ENCODE measurements around the gene PITX3. TPM values are rescaled to one million over a fixed set of nuclear protein-coding genes. Genes with fewer than 3 reads are reported as not detected.
"Not testable (repeated sequence)": the region's sequence is repeated elsewhere in the genome, so short reads cannot be mapped to it uniquely, and the experiment has no call there.

PITX3 gene
- total RNA-seq, 2 experiments from 2014 or later: not detected

- no peak for DNase-seq
- Mint-ChIP-seq H3K4me3 (no peak overlapping the region), H3K27me3 (peaks cover 24% of the 10 kb centered on the region), H3K36me3 (ENCODE audit: low read depth) (no peaks in the 10 kb centered on the region), H3K4me1 (peaks cover 3% of the 10 kb centered on the region), H3K9me3 (no peaks in the 10 kb centered on the region), H3K27ac (no peak overlapping the region)
- ChIA-PET CTCF (interaction anchor here (1.2 to 3.5 kb wide), 6 partner anchors 9 to 132 kb away, joined by 3 to 17 read pairs (median 5); no protein-coding TSS in a partner anchor), POLR2A (no interaction called here)
Measured at GRCh38 chr10:102220612-102221011, 20.7 kb downstream of the PITX3 start.

GRCh38 chr10:102219370-102219769, 21.9 kb downstream of the PITX3 start:
- Mint-ChIP-seq H3K4me1 (no peaks in the 10 kb centered on the region), H3K9me3 (peaks cover under 1% of the 10 kb centered on the region), H3K36me3 (ENCODE audit: low read depth) (no peaks in the 10 kb centered on the region), H3K27ac (no peak overlapping the region), H3K4me3 (no peak overlapping the region), H3K27me3 (peaks cover 25% of the 10 kb centered on the region)
- ChIA-PET CTCF (interaction anchor here (0.6 to 3.5 kb wide), 5 partner anchors 11 to 358 kb away, joined by 3 to 17 read pairs (median 6); no protein-coding TSS in a partner anchor), POLR2A (interaction anchor here (0.6 to 0.9 kb wide), 2 partner anchors 50 to 135 kb away, joined by 3 read pairs; no protein-coding TSS in a partner anchor)
- no peak for DNase-seq

- H3K27ac Mint-ChIP-seq, POLR2A ChIA-PET: not testable (repeated sequence)
- CTCF ChIA-PET: interaction anchor here (0.6 kb wide), 1 partner anchor 48 kb away, joined by 3 read pairs; no protein-coding TSS in a partner anchor
Measured at GRCh38 chr10:102213599-102213998, 27.7 kb downstream of the PITX3 start.

GRCh38 chr10:102211615-102212299, 29.6 kb downstream of the PITX3 start:
- CTCF ChIA-PET: interaction anchor here (0.6 to 1.2 kb wide), 2 partner anchors 19 to 1110 kb away, joined by 4 to 6 read pairs; no protein-coding TSS in a partner anchor
- POLR2A ChIA-PET: no interaction called here

More at GRCh38 chr10:102213599-102213998, 27.7 kb downstream of the PITX3 start:
- H3K27me3 Mint-ChIP-seq: peaks cover 12% of the 10 kb centered on the region
- H3K9me3 Mint-ChIP-seq; DNase-seq; H3K4me3 Mint-ChIP-seq; H3K4me1 Mint-ChIP-seq; H3K36me3 Mint-ChIP-seq (ENCODE audit: low read depth): not testable (repeated sequence)

GRCh38 chr10:102208311-102209035, 32.8 kb downstream of the PITX3 start:
- no peak for DNase-seq
- no peaks in the 10 kb centered on the region for H3K36me3 Mint-ChIP-seq (ENCODE audit: low read depth)
- ChIA-PET POLR2A (no interaction called here), CTCF (interaction anchor here (1.0 to 1.4 kb wide), 2 partner anchors 16 to 39 kb away, joined by 3 to 4 read pairs; no protein-coding TSS in a partner anchor)
- no peak overlapping the region for H3K4me3 Mint-ChIP-seq
- H3K4me1 Mint-ChIP-seq: no peaks in the 10 kb centered on the region
- H3K9me3 Mint-ChIP-seq: peaks cover 12% of the 10 kb centered on the region
- H3K27me3 Mint-ChIP-seq: peaks cover 4% of the 10 kb centered on the region
- H3K27ac Mint-ChIP-seq: no peak overlapping the region

More at GRCh38 chr10:102211615-102212299, 29.6 kb downstream of the PITX3 start:
- no peaks in the 10 kb centered on the region for H3K36me3 Mint-ChIP-seq (ENCODE audit: low read depth)
- H3K9me3 Mint-ChIP-seq: peaks cover 4% of the 10 kb centered on the region
- peaks cover 12% of the 10 kb centered on the region for H3K27me3 Mint-ChIP-seq
- DNase-seq: no peak
- H3K4me3 Mint-ChIP-seq: no peak overlapping the region
- no peaks in the 10 kb centered on the region for H3K4me1 Mint-ChIP-seq
- H3K27ac Mint-ChIP-seq: no peak overlapping the region

- Mint-ChIP-seq H3K36me3 (ENCODE audit: low read depth) (no peaks in the 10 kb centered on the region), H3K4me1 (peaks cover 4% of the 10 kb centered on the region), H3K9me3 (peaks cover 16% of the 10 kb centered on the region), H3K27ac (no peak overlapping the region), H3K4me3 (no peak overlapping the region), H3K27me3 (peaks cover 6% of the 10 kb centered on the region)
- POLR2A ChIA-PET: no interaction called here
- no peak for DNase-seq
- CTCF ChIA-PET: interaction anchor here (1.4 kb wide), 1 partner anchor 33 kb away, joined by 6 read pairs; no protein-coding TSS in a partner anchor
Measured at GRCh38 chr10:102202386-102202785, 38.9 kb downstream of the PITX3 start.

- CTCF ChIA-PET: interaction anchor here (1.4 kb wide), 1 partner anchor 32 kb away, joined by 5 read pairs; no protein-coding TSS in a partner anchor
- Mint-ChIP-seq H3K36me3 (ENCODE audit: low read depth) (no peaks in the 10 kb centered on the region), H3K27me3 (peaks cover 6% of the 10 kb centered on the region), H3K27ac (no peak overlapping the region), H3K4me1 (peaks cover 4% of the 10 kb centered on the region), H3K4me3 (no peak overlapping the region), H3K9me3 (peaks cover 16% of the 10 kb centered on the region)
- POLR2A ChIA-PET: no interaction called here
- DNase-seq: no peak
Measured at GRCh38 chr10:102200751-102201640, 40.3 kb downstream of the PITX3 start.

- Mint-ChIP-seq H3K36me3 (ENCODE audit: low read depth) (peaks cover 3% of the 10 kb centered on the region), H3K4me3 (no peak overlapping the region), H3K27ac (no peak overlapping the region), H3K4me1 (peaks cover 4% of the 10 kb centered on the region), H3K27me3 (peaks cover 6% of the 10 kb centered on the region), H3K9me3 (peaks cover 7% of the 10 kb centered on the region)
- no peak for DNase-seq
- POLR2A ChIA-PET: no interaction called here
- CTCF ChIA-PET: no interaction called here
Measured at GRCh38 chr10:102198027-102198426, 43.3 kb downstream of the PITX3 start.

- Mint-ChIP-seq H3K4me1 (no peaks in the 10 kb centered on the region), H3K27me3 (peaks cover 2% of the 10 kb centered on the region)
Measured at GRCh38 chr10:102196893-102197292, 44.4 kb downstream of the PITX3 start.

GRCh38 chr10:102195296-102195870, 45.9 kb downstream of the PITX3 start:
- Mint-ChIP-seq H3K4me3 (no peak overlapping the region), H3K27ac (no peak overlapping the region), H3K27me3 (peaks cover 2% of the 10 kb centered on the region), H3K9me3 (peaks cover 20% of the 10 kb centered on the region), H3K36me3 (ENCODE audit: low read depth) (peaks cover 8% of the 10 kb centered on the region), H3K4me1 (no peaks in the 10 kb centered on the region)
- no peak for DNase-seq
- POLR2A ChIA-PET: no interaction called here
- CTCF ChIA-PET: no interaction called here

More at GRCh38 chr10:102196893-102197292, 44.4 kb downstream of the PITX3 start:
- CTCF ChIA-PET: no interaction called here
- Mint-ChIP-seq H3K9me3 (peaks cover 13% of the 10 kb centered on the region), H3K4me3 (no peak overlapping the region), H3K27ac (no peak overlapping the region), H3K36me3 (ENCODE audit: low read depth) (peaks cover 3% of the 10 kb centered on the region)
- DNase-seq: no peak
- POLR2A ChIA-PET: no interaction called here

GRCh38 chr10:102191956-102192355, 49.4 kb downstream of the PITX3 start:
- Mint-ChIP-seq H3K27ac (no peak overlapping the region), H3K36me3 (ENCODE audit: low read depth) (peaks cover 11% of the 10 kb centered on the region), H3K4me1 (peaks cover 17% of the 10 kb centered on the region), H3K4me3 (no peak overlapping the region), H3K9me3 (peaks cover 17% of the 10 kb centered on the region), H3K27me3 (no peaks in the 10 kb centered on the region)
- CTCF ChIA-PET: interaction anchor here (0.6 kb wide), 1 partner anchor 22 kb away, joined by 3 read pairs; no protein-coding TSS in a partner anchor
- POLR2A ChIA-PET: no interaction called here
- no peak for DNase-seq

All from activated CD4-positive, alpha-beta memory T cell treated with anti-CD3 and anti-CD28 coated beads, Interleukin-2, amount 10 ng/mL, durations not matched to agents 7 days and 5 days (primary cell).